ENCODE data around the gene KIR2DL1.

DNA sequence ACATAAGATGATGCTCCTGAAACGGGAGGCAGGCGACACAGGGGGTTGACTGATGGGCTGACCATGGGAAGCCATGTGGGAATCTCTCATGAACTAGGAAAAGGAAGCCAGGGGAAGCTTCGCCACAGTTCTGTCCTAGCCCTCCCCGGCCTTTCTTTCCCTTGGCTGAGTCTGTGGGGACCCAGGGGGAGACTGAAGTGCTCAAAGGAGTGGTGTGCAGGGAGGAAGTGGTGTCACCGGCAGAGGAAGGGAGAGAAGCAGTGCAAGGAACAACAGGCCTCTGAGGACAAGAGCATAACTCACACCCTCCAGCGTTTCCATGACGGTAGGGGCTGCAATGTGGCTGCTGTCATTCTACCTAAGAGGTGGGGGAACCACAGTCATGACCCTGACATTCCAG is 44.3 kb upstream of the KIR2DL1 start:
- TF ChIP-seq, protein P1, sequence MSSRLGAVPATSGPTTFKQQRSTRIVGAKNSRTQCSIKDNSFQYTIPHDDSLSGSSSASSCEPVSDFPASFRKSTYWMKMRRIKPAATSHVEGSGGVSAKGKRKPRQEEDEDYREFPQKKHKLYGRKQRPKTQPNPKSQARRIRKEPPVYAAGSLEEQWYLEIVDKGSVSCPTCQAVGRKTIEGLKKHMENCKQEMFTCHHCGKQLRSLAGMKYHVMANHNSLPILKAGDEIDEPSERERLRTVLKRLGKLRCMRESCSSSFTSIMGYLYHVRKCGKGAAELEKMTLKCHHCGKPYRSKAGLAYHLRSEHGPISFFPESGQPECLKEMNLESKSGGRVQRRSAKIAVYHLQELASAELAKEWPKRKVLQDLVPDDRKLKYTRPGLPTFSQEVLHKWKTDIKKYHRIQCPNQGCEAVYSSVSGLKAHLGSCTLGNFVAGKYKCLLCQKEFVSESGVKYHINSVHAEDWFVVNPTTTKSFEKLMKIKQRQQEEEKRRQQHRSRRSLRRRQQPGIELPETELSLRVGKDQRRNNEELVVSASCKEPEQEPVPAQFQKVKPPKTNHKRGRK (CRISPR knock-in tag; IDR thresholded peaks at IDR 0.05; ENCODE audit: borderline replicate concordance), result no peak
- TF ChIP-seq, protein P2, sequence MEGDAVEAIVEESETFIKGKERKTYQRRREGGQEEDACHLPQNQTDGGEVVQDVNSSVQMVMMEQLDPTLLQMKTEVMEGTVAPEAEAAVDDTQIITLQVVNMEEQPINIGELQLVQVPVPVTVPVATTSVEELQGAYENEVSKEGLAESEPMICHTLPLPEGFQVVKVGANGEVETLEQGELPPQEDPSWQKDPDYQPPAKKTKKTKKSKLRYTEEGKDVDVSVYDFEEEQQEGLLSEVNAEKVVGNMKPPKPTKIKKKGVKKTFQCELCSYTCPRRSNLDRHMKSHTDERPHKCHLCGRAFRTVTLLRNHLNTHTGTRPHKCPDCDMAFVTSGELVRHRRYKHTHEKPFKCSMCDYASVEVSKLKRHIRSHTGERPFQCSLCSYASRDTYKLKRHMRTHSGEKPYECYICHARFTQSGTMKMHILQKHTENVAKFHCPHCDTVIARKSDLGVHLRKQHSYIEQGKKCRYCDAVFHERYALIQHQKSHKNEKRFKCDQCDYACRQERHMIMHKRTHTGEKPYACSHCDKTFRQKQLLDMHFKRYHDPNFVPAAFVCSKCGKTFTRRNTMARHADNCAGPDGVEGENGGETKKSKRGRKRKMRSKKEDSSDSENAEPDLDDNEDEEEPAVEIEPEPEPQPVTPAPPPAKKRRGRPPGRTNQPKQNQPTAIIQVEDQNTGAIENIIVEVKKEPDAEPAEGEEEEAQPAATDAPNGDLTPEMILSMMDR (IDR thresholded peaks at IDR 0.05), result no peak
- TF ChIP-seq, protein P3, sequence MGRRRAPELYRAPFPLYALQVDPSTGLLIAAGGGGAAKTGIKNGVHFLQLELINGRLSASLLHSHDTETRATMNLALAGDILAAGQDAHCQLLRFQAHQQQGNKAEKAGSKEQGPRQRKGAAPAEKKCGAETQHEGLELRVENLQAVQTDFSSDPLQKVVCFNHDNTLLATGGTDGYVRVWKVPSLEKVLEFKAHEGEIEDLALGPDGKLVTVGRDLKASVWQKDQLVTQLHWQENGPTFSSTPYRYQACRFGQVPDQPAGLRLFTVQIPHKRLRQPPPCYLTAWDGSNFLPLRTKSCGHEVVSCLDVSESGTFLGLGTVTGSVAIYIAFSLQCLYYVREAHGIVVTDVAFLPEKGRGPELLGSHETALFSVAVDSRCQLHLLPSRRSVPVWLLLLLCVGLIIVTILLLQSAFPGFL (CRISPR knock-in tag; IDR thresholded peaks at IDR 0.05; ENCODE audit: borderline replicate concordance), result no peak
- TF ChIP-seq, protein P4, sequence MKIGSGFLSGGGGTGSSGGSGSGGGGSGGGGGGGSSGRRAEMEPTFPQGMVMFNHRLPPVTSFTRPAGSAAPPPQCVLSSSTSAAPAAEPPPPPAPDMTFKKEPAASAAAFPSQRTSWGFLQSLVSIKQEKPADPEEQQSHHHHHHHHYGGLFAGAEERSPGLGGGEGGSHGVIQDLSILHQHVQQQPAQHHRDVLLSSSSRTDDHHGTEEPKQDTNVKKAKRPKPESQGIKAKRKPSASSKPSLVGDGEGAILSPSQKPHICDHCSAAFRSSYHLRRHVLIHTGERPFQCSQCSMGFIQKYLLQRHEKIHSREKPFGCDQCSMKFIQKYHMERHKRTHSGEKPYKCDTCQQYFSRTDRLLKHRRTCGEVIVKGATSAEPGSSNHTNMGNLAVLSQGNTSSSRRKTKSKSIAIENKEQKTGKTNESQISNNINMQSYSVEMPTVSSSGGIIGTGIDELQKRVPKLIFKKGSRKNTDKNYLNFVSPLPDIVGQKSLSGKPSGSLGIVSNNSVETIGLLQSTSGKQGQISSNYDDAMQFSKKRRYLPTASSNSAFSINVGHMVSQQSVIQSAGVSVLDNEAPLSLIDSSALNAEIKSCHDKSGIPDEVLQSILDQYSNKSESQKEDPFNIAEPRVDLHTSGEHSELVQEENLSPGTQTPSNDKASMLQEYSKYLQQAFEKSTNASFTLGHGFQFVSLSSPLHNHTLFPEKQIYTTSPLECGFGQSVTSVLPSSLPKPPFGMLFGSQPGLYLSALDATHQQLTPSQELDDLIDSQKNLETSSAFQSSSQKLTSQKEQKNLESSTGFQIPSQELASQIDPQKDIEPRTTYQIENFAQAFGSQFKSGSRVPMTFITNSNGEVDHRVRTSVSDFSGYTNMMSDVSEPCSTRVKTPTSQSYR (CRISPR knock-in tag; IDR thresholded peaks at IDR 0.05), result no peak
- TF ChIP-seq SP1 (CRISPR knock-in tag; conservative IDR thresholded peaks at IDR 0.05) (no peak), ZNF121 (CRISPR knock-in tag; IDR thresholded peaks at IDR 0.05) (no peak), GABPB1 (CRISPR knock-in tag; IDR thresholded peaks at IDR 0.05) (no peak), ZNF263 (CRISPR knock-in tag; IDR thresholded peaks at IDR 0.05; ENCODE audit: low read depth) (no peak), ZBTB21 (CRISPR knock-in tag; IDR thresholded peaks at IDR 0.05; ENCODE audit: borderline replicate concordance) (no peak), NR1H2 (CRISPR knock-in tag; IDR thresholded peaks at IDR 0.05) (no peak), SMAD4 (CRISPR knock-in tag; IDR thresholded peaks at IDR 0.05) (no peak)
- TF ChIP-seq, protein P5, sequence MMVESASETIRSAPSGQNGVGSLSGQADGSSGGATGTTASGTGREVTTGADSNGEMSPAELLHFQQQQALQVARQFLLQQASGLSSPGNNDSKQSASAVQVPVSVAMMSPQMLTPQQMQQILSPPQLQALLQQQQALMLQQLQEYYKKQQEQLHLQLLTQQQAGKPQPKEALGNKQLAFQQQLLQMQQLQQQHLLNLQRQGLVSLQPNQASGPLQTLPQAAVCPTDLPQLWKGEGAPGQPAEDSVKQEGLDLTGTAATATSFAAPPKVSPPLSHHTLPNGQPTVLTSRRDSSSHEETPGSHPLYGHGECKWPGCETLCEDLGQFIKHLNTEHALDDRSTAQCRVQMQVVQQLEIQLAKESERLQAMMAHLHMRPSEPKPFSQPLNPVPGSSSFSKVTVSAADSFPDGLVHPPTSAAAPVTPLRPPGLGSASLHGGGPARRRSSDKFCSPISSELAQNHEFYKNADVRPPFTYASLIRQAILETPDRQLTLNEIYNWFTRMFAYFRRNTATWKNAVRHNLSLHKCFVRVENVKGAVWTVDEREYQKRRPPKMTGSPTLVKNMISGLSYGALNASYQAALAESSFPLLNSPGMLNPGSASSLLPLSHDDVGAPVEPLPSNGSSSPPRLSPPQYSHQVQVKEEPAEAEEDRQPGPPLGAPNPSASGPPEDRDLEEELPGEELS (CRISPR knock-in tag; IDR thresholded peaks at IDR 0.05), result no peak

Data from WTC11 (cell line).